NB4 (cell line): ENCODE results near the gene SLC16A10.

Experiments
- MAX ChIP-seq: IDR thresholded peaks from 2 replicates; pipeline ENCODE4 v1.6.1; 2011; ENCODE audit warnings: low read depth, low read length
- MYC ChIP-seq: IDR thresholded peaks from 2 replicates; pipeline ENCODE4 v1.6.1; 2011; ENCODE audit warnings: low read depth, low read length
- POLR2A ChIP-seq: IDR thresholded peaks from 2 replicates; pipeline ENCODE4 v1.6.1; 2011; ENCODE audit warnings: mild to moderate bottlenecking; ENCODE audit not compliant: insufficient read length; ENCODE audit errors: extremely low read depth
- TF ChIP-seq, protein P1 (sequence below): IDR thresholded peaks from one replicate; pipeline ENCODE4 v1.5.1; 2012; ENCODE audit warnings: low read depth, low read length

DNA sequence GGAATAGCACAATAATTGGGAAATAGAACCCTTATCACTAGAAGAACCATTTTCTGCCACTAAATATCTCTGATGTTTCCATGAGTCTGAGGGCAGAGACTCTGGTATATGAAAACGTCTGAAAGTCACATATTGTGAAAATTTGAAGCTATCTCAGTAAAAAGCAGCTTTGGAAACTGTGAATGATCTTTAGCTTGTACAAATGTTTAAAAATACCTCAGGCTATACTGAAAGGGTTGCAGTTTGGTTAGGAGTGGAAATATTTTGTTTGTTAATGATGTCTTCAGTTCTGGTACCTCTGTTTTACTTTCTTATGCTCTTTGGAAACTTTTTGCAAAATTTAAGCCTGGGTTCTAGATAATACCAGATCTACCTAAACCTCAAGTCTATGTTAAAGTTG is 135.0 kb downstream of the SLC16A10 start:
- TF ChIP-seq POLR2A = no peak
- TF ChIP-seq, protein P1, sequence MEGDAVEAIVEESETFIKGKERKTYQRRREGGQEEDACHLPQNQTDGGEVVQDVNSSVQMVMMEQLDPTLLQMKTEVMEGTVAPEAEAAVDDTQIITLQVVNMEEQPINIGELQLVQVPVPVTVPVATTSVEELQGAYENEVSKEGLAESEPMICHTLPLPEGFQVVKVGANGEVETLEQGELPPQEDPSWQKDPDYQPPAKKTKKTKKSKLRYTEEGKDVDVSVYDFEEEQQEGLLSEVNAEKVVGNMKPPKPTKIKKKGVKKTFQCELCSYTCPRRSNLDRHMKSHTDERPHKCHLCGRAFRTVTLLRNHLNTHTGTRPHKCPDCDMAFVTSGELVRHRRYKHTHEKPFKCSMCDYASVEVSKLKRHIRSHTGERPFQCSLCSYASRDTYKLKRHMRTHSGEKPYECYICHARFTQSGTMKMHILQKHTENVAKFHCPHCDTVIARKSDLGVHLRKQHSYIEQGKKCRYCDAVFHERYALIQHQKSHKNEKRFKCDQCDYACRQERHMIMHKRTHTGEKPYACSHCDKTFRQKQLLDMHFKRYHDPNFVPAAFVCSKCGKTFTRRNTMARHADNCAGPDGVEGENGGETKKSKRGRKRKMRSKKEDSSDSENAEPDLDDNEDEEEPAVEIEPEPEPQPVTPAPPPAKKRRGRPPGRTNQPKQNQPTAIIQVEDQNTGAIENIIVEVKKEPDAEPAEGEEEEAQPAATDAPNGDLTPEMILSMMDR = no peak
- no peak for TF ChIP-seq MYC
- TF ChIP-seq MAX = no peak
